DMS 273 treated with DMSO at 0.1 percent for 48 hours (cell line): ENCODE results near the gene ITPR3.
A peak's percentile ranks its signal among the peaks of the same experiment; 100 is the strongest.

Source experiments
- DNase-seq: peaks from one replicate; lab custom pipeline; 2025; lab: John Stamatoyannopoulos, UW

Gene ITPR3

DNA sequence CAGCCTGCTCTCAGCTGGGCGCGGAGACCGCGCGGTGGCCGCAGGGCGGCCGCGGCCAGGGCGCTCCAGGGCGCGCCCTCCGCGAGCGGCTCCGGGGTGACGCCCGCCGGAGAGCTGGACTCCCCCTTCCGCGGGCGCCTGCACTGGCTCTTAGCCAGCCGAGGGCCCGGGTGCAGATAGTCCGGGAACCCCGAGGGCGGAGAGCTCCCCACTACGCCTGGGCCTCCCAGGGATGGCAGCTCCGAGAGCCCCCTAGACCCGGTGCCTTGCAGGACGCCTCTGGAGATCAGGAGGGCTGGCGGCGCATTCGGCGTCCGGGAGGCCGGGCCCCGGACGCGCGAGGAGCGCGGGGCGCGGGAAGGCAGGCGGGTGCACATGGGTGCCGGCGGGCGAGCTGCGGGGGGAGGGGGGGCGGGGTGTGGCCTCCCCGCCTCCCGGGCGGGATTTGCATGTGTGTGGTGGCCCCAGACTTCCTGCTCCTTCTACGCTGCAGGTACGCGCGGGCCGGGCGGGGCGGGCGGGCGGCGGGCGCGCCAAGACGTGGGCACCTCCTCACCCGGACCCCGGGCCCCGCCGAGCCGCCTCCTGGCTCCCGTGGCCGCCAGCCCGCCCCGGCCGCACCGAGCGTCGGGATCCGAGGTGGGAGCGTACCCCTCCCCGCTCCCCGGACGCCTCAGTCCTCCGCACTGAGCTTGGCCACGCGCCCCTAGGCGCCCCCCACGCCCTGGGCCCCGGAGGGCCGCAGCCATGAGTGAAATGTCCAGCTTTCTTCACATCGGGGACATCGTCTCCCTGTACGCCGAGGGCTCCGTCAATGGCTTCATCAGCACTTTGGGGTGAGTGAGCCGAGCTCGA lies at the start of gene ITPR3:
TSS of gene ITPR3 (plus strand) at position 467 of the 855 bp plus-strand sequence. CDS start at position 748, 281 bp downstream.
- DNase-seq, result no peak

- no peak for DNase-seq
Observed at GRCh38 chr6:33571637-33572316, 49.3 kb upstream of the ITPR3 start.

DNA sequence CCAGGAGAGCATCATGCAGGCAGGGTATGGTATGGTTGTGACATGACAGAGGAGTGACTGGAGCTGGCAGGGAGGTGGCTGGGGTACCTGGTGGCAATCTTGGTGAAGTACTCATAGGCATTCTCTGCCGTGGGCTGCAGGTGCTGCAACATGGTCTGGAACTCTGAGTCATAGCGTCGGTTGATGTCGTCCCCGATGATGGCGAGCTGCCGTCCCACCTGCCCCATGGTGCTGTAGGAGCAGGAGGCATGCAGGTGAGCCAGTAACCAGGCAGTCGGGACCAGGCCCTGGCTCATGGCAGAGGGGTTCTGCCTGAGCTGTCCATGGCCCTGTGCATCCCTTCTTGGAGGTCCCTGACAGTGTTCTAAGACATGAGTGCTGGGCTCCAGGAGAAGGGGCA lies 45.9 kb upstream of the ITPR3 start:
- no peak for DNase-seq

DNA sequence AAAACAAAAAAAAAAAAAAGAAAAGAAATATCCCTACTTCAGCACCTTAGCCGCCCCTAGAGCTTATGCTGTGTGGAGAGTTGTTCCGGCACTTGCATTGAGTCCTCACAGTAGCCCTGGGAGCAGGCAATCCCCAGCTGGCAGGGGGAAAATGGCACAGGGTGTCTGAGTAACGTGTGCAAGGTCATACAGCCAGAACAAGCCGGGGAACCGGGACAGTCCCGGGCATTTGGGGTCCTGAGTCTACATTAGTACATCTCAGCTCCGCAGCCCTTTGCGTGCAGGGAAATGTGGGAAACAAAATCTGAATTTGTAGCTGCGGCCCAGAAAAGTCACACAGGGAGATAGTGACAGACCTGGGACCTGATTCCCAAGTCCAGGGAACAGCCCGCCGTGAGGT lies 44.5 kb upstream of the ITPR3 start:
- no peak for DNase-seq

GRCh38 chr6:33577106-33577535 lies 44.0 kb upstream of the ITPR3 start:
- no peak for DNase-seq

GRCh38 chr6:33577718-33578117 lies 43.4 kb upstream of the ITPR3 start:
- DNase-seq, result no peak

- no peak for DNase-seq
Observed at GRCh38 chr6:33578164-33578563, 43.0 kb upstream of the ITPR3 start.

DNA sequence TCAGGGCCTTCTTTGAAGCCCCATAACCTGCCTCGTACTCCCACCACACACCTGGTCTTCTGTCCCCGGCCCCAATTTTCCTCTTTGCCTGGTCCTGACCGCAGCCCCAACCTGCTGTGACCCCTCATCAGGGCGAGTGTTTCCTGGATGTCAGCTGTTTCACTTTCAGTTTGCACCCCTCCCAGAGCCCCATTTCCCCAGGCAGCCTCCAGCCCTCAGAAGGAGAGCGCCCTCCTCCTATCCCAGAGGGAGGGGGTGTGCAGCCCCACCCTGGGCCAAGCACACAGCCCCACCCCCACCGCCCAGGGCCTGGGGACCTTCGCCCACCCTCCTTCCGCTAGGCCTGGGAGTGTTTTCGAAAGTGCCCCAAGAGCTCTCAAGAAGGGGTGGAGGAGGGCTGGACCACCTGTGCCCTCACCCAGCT lies 42.5 kb upstream of the ITPR3 start:
- DNase-seq, result no peak

- DNase-seq, result peak; percentile 69
Observed at GRCh38 chr6:33579828-33580714, 41.1 kb upstream of the ITPR3 start, which contains the start of gene BAK1. Gene BAK1 (minus strand): TSS chr6:33580276. CDS start chr6:33577604, 2,672 bp downstream.

- DNase-seq, result no peak
Observed at GRCh38 chr6:33581186-33581585, 39.9 kb upstream of the ITPR3 start.

DNA sequence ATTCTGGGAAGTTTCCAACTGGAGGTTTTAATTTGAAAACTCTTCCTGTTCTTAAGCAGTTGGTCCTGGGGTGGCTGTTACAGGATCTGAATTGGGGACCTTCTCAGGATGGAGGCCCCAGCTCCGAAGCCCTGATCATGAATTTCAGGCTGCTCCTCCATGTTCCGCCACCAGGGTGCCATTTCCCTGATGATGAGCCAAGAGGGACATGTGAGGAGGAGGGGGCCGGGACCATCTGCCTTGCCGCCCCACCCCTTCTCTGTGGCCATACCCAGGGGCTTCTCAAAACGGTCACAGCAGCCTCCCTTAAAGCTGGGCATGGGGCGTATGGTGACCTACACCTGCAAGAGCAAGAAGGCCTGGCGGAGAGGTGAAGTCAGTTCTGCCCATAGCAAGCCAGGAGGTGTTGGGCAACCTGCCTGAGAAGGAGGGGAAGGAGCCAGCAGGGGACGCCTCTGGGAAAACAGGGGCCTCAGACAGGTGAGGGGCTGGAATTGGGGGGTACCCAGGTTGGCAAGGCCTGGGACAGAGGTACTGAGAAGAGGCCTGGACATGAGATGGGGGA lies 37.4 kb upstream of the ITPR3 start:
- no peak for DNase-seq

GRCh38 chr6:33584700-33585402 lies 36.3 kb upstream of the ITPR3 start:
- no peak for DNase-seq

GRCh38 chr6:33585403-33586107 lies 35.6 kb upstream of the ITPR3 start:
- peak; percentile 36 for DNase-seq

DNA sequence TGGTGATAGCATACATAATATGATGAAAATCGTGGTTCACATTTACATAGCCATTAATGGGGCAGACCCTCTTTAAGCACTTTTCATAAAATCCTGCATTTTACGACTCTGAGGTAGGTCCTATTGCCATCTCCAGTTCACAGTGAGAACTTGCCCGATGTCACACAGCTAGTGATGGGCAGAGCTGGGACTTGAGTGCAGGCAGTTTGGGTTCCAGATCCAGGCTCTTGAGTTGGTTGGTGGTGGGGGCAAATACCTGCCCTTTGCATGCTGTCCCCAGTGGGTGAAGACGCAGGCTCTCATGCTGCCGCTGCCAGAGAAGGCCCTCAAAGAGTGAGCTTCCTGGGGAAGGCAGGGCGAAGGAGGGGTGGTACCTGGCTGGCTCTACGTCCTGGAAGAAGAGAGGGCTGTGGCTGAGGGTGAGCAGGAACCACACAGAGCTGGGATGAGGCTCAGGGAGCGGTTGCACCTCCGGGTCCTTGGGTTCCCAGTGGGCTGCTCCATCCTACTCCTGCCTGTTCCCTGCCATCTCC lies 34.9 kb upstream of the ITPR3 start:
- DNase-seq, result no peak

GRCh38 chr6:33587529-33587928 lies 33.6 kb upstream of the ITPR3 start:
- no peak for DNase-seq

DNA sequence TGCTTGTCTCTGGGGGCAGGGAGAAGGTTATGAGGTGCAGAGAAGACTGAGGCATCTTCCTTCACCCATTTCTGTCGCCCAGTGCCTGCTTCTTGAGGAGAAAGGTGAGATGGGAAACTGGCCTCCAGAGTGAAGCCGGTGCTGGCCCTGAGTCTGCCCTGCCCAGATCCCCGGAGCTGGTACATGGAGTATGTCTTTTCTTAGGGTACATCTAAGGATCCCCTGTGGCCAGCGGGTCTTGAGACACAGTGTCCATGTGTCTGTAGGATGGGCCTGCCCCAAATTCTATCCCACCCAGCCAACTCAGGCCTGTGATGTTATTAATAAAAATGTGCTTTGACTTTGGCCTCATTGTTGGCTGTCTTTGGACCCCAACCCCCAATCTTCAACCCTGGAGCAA lies 32.2 kb upstream of the ITPR3 start:
- no peak for DNase-seq

- DNase-seq, result no peak
Observed at GRCh38 chr6:33589392-33589730, 31.8 kb upstream of the ITPR3 start.

- DNase-seq, result no peak
Observed at GRCh38 chr6:33589731-33590530, 31.2 kb upstream of the ITPR3 start.

- no peak for DNase-seq
Observed at GRCh38 chr6:33590531-33591198, 30.5 kb upstream of the ITPR3 start.
